Panc1 (cell line): ENCODE results near the gene CATSPERE.

Experiments used
- CTCF ChIP-seq: fragments of 450-650 bp; IDR thresholded peaks from 2 replicates; pipeline ENCODE4 v1.5.1; 2017; ENCODE audit warnings: mild to moderate bottlenecking
- POLR2AphosphoS5 ChIP-seq: IDR thresholded peaks from 2 replicates; pipeline ENCODE4 v1.6.1; 2012; ENCODE audit warnings: mild to moderate bottlenecking, low read depth, low read length, moderate library complexity
- REST ChIP-seq, 2 experiments: IDR thresholded peaks; 2 replicates each; pipeline ENCODE4 v1.6.1; 2011 to 2012; ENCODE audit warnings: low read depth in 2 of 2, control low read depth in 1 of 2, low read length in 1 of 2, mild to moderate bottlenecking in 1 of 2, moderate library complexity in 1 of 2; ENCODE audit not compliant: insufficient read depth in 1 of 2
- SIN3A ChIP-seq: IDR thresholded peaks from 2 replicates; pipeline ENCODE4 v1.6.1; 2012; ENCODE audit warnings: low read depth, mild to moderate bottlenecking, low read length, moderate library complexity, borderline replicate concordance; ENCODE audit not compliant: insufficient read depth

- TF ChIP-seq CTCF, result no peak
- TF ChIP-seq POLR2AphosphoS5, result no peak
- no peak for TF ChIP-seq REST (IDR thresholded peaks at IDR 0.05; ENCODE audit: insufficient read depth in 1 of 2, low read depth in 2 of 2, low read length in 1 of 2)
- no peak for TF ChIP-seq SIN3A
Observed at GRCh38 chr1:244672946-244673682, 212.0 kb downstream of the CATSPERE start.
